Omental fat pad (tissue), 4 donors: Measurements from ENCODE around the gene LMCD1. TPM values are rescaled to one million over a fixed set of nuclear protein-coding genes. Genes with fewer than 3 reads are reported as not detected.

Experiments
- ATAC-seq: fragments of 150-250 bp; one replicate; pipeline ENCODE4 v1.9.1; 2016; ENCODE audit warnings: mild to moderate bottlenecking, moderate library complexity; ENCODE audit not compliant: low FRiP score
- DNase-seq: peaks from one replicate; pipeline ENCODE4 v3.0.0-alpha.2; 2019; ENCODE audit warnings: low spot score
- total RNA-seq, 4 donors: library from RNA; depleted of rRNA; stranded (reverse); fragments of >200 nt; gene quantifications; one replicate each; pipeline ENCODE4 v1.1.0, GENCODE V29; 2016
- TF ChIP-seq, protein P1 (sequence below), 3 donors: fragments of 450-650 bp; IDR thresholded peaks; one replicate each; pipeline ENCODE4 v1.5.1; 2016 to 2017; ENCODE audit warnings: antibody characterized with exemption in 3 of 3, mild to moderate bottlenecking in 3 of 3, moderate library complexity in 2 of 3

Gene LMCD1
- total RNA-seq, 4 donors from 2014 or later: 135 to 1,380 (median 270) TPM

DNA sequence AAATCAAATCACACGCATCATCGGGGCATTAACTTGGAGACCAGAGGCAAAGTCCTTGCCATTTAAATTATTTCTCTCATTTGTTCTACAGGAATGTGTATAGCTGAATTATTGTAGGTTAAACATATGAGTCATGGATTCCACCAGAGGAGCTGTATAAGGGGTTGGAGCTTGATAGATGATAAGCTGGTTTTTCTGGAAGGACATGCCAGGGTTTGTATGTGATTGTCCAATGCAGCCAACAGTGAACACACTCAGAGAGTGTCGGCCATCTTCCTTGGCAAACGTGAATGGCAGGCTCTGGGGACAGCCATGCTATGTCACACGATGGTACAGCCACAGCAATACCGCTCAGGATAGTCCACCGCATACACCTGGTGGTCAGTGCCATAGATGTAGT is 117.9 kb downstream of the LMCD1 start:
- TF ChIP-seq, protein P1, sequence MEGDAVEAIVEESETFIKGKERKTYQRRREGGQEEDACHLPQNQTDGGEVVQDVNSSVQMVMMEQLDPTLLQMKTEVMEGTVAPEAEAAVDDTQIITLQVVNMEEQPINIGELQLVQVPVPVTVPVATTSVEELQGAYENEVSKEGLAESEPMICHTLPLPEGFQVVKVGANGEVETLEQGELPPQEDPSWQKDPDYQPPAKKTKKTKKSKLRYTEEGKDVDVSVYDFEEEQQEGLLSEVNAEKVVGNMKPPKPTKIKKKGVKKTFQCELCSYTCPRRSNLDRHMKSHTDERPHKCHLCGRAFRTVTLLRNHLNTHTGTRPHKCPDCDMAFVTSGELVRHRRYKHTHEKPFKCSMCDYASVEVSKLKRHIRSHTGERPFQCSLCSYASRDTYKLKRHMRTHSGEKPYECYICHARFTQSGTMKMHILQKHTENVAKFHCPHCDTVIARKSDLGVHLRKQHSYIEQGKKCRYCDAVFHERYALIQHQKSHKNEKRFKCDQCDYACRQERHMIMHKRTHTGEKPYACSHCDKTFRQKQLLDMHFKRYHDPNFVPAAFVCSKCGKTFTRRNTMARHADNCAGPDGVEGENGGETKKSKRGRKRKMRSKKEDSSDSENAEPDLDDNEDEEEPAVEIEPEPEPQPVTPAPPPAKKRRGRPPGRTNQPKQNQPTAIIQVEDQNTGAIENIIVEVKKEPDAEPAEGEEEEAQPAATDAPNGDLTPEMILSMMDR (IDR thresholded peaks at IDR 0.05): no peak
- DNase-seq: no peak
- no peak for ATAC-seq

- ATAC-seq: no peak
- DNase-seq: no peak
- TF ChIP-seq, protein P1 (IDR thresholded peaks at IDR 0.05): no peak
These were observed 119.5 kb downstream of the LMCD1 start for GRCh38 chr3:8621141-8621540.

GRCh38 chr3:8621872-8622271 is 120.2 kb downstream of the LMCD1 start:
- DNase-seq (no peak), ATAC-seq (no peak)
- TF ChIP-seq, protein P1 (IDR thresholded peaks at IDR 0.05): no peak

- DNase-seq: peak; percentile 53
- peak; percentile 69 for ATAC-seq
- TF ChIP-seq, protein P1 (IDR thresholded peaks at IDR 0.05): peak in 2 of 3 donors; percentile 7 to 88
These were observed 121.5 kb downstream of the LMCD1 start for GRCh38 chr3:8622873-8623691.

DNA sequence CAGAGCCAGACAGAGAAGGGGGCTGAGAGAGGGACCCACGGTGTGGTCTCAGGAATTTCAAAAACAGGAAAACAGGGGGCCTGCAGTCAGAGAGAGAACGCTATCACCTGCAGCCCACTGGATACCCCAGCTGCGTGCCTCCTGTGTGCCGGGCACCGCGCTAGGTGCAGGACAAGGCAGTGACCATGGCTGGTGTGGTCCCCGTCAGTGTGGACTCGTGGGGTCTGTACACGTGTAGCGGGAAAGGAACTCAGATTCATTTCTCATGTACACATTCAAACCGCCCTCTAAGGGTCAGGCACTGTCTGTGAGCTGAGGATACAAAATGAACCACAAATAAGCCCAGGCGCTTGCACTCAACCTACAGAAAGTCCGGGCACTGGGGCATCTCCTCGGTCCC is 122.1 kb downstream of the LMCD1 start:
- TF ChIP-seq, protein P1 (IDR thresholded peaks at IDR 0.05): no peak
- no peak for DNase-seq
- no peak for ATAC-seq

Other genes starting within 250 kb of the LMCD1 start
- 1 to 10 TPM in 1 of 4 donors, under 1 TPM in 1, not detected in 2; 0.50 to 1.9 TPM for gene SSUH2, start 143.0 kb downstream of the LMCD1 start, total RNA-seq
- gene CAV3, start 232.0 kb downstream of the LMCD1 start, total RNA-seq: not detected